SJSA1 (cell line): Measurements from ENCODE around the gene AMOTL1. TPM values are rescaled to one million over a fixed set of nuclear protein-coding genes. Genes with fewer than 3 reads are reported as not detected.
A peak's percentile ranks its signal among the peaks of the same experiment; 100 is the strongest.

Source experiments
- DNase-seq, 2 experiments: peaks; one replicate each; pipeline ENCODE4 v3.0.0-alpha.2; 2015 to 2020; ENCODE audit warnings: low spot score in 2 of 2, low read depth in 1 of 2
- H3K27ac ChIP-seq: fragments of 250-450 bp; sonication (Bioruptor Pico); 2 replicates; pipeline ENCODE4 v1.5.1; 2020; ENCODE audit warnings: mild to moderate bottlenecking, moderate library complexity
- H3K27me3 ChIP-seq: fragments of 250-450 bp; sonication (Bioruptor Pico); replicated peaks from 2 replicates; pipeline ENCODE4 v1.5.1; 2020; ENCODE audit warnings: mild to moderate bottlenecking, moderate library complexity
- H3K36me3 ChIP-seq: fragments of 250-450 bp; sonication (Bioruptor Pico); 2 replicates; pipeline ENCODE4 v1.5.1; 2020; ENCODE audit warnings: mild to moderate bottlenecking
- H3K4me1 ChIP-seq: fragments of 250-450 bp; sonication (Bioruptor Pico); replicated peaks from 2 replicates; pipeline ENCODE4 v1.6.1; 2021; ENCODE audit warnings: mild to moderate bottlenecking
- H3K4me3 ChIP-seq: fragments of 250-450 bp; sonication (Bioruptor Pico); 2 replicates; pipeline ENCODE4 v1.5.1; 2020; ENCODE audit warnings: mild to moderate bottlenecking
- H3K9me3 ChIP-seq: fragments of 250-450 bp; sonication (Bioruptor Pico); replicated peaks from 2 replicates; pipeline ENCODE4 v1.5.1; 2020; ENCODE audit warnings: mild to moderate bottlenecking
- total RNA-seq: library from RNA; depleted of rRNA; stranded (reverse); fragments of >200 nt; shearing (Covaris generic); gene quantifications from 2 replicates; pipeline ENCODE4 v1.2.3, GENCODE V29; 2014

The AMOTL1 gene
- total RNA-seq, 1 experiment from 2014 or later: 14.8 TPM

DNA sequence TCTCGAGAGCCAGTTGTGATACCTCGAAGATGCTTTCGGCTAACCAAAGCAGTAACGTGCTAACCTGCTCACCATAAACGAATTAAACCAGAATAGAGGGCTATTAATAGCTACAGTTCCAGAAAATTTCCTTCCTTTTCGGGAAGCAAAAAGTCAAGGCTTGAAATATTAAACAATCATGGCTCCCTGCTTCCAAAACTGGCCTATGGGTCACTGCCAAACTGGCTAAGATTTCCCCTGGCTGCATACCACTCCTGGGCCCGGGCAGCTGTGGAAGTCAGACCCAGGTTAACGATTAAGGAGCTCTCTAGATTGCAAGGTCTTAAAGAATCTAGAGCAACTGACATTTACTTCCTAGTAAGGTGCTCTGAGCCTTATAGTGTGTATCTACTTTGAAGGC lies 1.7 kb downstream of the AMOTL1 start:
- DNase-seq: no peak
- Histone ChIP-seq H3K27me3 (no peaks in the 10 kb centered on the region), H3K4me1 (peaks cover 8% of the 10 kb centered on the region), H3K36me3 (no peaks in the 10 kb centered on the region), H3K27ac (no peak overlapping the region), H3K4me3 (peak overlapping the region; percentile 69), H3K9me3 (no peaks in the 10 kb centered on the region)

DNA sequence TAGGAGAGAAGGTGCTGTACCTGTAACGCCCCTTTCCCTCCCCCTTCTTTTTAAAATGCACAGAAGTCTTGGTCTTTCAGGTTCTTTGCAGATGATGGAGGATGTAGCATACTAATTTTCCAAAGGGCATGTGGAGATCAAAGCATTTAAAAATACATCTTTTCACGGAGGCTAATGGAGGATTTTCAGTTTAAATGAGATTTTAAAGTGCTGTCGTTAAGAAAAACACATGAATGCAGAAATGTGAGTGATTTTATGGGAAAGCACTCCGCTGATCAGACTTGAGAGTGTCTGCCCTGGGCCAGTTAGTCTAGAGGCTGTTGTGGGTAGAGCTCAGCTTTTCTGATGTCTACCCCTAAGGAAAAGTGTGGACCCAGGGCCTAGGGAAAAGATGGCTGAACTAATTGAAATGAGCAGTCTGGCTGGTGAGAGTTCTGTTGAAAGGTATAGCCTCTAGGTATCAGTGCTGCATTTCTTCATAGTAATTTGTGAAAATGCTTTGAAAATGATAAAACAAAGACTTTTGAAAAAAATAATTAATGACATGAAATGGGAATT lies 2.5 kb downstream of the AMOTL1 start:
- H3K27ac ChIP-seq: no peak overlapping the region
- no peaks in the 10 kb centered on the region for H3K36me3 ChIP-seq
- no peaks in the 10 kb centered on the region for H3K27me3 ChIP-seq
- H3K4me1 ChIP-seq: peaks cover 8% of the 10 kb centered on the region
- no peak overlapping the region for H3K4me3 ChIP-seq
- DNase-seq: no peak
- H3K9me3 ChIP-seq: no peaks in the 10 kb centered on the region

DNA sequence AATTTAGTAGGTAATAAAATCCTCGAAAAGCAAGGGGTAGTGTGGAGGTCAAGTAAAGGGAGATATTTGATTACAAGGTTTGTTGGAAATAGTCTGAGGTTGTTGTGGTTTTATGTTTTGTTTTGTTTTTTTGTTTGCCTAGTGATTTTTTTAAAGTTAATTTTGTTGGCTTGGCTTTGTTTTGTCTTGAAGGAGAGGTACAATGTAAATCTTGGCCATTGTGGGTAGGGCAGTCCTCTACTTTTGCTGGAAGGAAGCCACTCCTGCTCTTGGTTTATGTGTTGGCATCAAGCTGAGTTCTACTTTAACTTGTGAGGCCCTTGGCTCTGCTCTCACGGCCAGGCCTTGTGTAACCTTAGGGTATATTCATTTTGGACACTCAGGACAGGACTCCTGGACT lies 3.2 kb downstream of the AMOTL1 start:
- no peaks in the 10 kb centered on the region for H3K9me3 ChIP-seq
- H3K36me3 ChIP-seq: no peaks in the 10 kb centered on the region
- H3K27me3 ChIP-seq: no peaks in the 10 kb centered on the region
- no peak for DNase-seq
- H3K27ac ChIP-seq: no peak overlapping the region
- no peak overlapping the region for H3K4me3 ChIP-seq
- peaks cover 12% of the 10 kb centered on the region for H3K4me1 ChIP-seq

DNA sequence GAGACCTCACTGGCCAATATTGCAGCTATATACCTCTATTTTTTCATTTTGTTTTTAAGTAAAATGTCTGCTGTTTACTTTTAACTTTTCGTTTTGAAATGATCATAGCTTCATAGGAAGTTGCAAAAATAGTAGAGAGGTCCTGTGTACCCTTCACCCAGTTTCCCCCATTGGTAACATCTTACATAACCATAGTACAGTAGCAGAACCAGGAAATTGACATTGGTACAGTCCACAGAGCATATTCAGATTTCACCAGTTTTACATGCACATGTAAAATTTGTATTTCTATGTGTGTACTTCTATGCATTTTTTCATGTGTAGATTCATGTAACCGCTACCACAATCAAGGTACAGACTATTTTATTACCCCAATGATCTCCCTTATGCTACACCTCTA lies 3.8 kb downstream of the AMOTL1 start:
- Histone ChIP-seq H3K36me3 (no peaks in the 10 kb centered on the region), H3K9me3 (no peaks in the 10 kb centered on the region)
- no peak for DNase-seq

DNA sequence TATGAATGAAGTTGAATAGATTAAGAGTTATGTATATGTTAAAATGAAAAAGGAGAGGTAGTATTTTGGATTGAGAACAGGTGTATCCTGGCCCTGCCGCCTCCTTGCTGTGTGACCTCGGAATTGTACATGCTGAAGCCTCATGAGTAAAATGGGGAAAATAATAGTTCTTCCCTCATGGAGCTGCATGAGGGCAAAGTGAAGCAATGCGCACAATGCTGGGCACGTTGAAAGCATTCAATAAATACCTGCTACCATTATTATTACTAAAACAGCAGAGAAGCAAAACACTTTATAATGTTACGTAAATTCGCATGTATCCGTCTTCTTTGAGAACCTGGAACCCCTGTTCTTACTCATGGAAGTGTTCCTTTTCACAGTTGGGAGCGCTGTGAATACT lies 5.7 kb downstream of the AMOTL1 start:
- no peaks in the 10 kb centered on the region for H3K36me3 ChIP-seq
- H3K27ac ChIP-seq: no peak overlapping the region
- H3K27me3 ChIP-seq: no peaks in the 10 kb centered on the region
- DNase-seq: no peak
- H3K9me3 ChIP-seq: no peaks in the 10 kb centered on the region
- peaks cover 10% of the 10 kb centered on the region for H3K4me1 ChIP-seq
- no peak overlapping the region for H3K4me3 ChIP-seq

More for the DNA sequence above, 3.8 kb downstream of the AMOTL1 start:
- Histone ChIP-seq H3K4me1 (peaks cover 14% of the 10 kb centered on the region), H3K4me3 (no peak overlapping the region), H3K27ac (no peak overlapping the region), H3K27me3 (no peaks in the 10 kb centered on the region)

DNA sequence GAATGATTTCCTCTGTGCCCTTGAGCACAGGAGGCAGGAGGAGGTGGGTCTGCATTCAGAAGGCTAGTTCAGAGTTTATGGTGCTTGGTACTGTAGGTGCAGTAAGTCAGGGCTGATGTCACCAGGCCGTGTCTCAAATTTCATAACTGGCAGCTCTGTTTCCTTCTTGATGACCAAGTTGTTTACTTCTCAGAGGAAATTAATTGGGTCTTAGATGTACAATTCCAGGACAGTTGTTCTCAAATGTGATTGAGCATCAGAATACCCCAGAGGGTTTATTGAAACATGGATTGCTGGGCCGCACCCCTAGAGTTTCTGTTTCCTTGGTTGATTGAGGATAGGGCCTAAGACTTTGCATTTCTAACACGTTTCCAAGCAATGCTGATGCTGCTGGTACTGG lies 6.2 kb downstream of the AMOTL1 start:
- H3K36me3 ChIP-seq: no peaks in the 10 kb centered on the region
- no peaks in the 10 kb centered on the region for H3K27me3 ChIP-seq
- no peak overlapping the region for H3K27ac ChIP-seq
- DNase-seq: no peak
- H3K4me3 ChIP-seq: no peak overlapping the region
- no peaks in the 10 kb centered on the region for H3K9me3 ChIP-seq
- H3K4me1 ChIP-seq: peaks cover 10% of the 10 kb centered on the region

DNA sequence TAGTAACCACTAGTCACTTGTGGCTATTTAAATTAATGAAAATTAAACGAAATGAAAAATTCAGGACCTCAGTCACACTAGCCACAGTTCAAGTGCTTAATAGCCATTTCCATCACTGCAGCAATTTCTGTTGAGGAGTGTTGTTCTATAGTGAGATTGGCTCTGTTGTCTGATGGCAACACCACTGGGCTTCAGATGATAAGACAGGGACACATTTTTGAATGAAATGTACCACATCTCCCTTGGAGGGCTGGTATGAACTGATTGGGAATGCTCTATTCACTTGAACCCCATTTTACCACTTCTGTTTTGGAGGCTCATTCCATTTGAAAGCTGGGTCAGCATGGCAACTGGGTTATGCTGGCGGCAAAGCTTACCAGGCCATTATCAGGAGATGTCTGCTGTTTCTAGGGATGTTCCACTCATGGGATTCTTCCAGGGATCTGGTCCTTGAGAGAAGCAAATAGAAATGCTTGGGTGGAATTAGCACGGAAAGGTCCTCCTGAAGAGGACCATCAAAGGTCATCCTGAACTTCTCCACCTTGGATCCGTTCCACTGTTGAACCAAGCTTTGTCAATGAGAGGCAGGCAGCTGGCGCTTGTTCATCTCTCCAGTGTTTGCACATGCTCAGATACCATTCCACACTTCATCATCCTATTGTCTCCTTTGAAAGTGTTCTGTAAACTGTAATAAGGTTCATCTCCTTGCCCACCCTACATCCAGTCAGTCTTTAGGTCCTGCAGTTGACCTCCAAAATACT lies 7.6 kb downstream of the AMOTL1 start:
- no peak overlapping the region for H3K4me3 ChIP-seq
- H3K9me3 ChIP-seq: no peaks in the 10 kb centered on the region
- H3K27ac ChIP-seq: no peak overlapping the region
- H3K4me1 ChIP-seq: peaks cover 10% of the 10 kb centered on the region
- no peaks in the 10 kb centered on the region for H3K27me3 ChIP-seq
- no peak for DNase-seq
- H3K36me3 ChIP-seq: no peaks in the 10 kb centered on the region

DNA sequence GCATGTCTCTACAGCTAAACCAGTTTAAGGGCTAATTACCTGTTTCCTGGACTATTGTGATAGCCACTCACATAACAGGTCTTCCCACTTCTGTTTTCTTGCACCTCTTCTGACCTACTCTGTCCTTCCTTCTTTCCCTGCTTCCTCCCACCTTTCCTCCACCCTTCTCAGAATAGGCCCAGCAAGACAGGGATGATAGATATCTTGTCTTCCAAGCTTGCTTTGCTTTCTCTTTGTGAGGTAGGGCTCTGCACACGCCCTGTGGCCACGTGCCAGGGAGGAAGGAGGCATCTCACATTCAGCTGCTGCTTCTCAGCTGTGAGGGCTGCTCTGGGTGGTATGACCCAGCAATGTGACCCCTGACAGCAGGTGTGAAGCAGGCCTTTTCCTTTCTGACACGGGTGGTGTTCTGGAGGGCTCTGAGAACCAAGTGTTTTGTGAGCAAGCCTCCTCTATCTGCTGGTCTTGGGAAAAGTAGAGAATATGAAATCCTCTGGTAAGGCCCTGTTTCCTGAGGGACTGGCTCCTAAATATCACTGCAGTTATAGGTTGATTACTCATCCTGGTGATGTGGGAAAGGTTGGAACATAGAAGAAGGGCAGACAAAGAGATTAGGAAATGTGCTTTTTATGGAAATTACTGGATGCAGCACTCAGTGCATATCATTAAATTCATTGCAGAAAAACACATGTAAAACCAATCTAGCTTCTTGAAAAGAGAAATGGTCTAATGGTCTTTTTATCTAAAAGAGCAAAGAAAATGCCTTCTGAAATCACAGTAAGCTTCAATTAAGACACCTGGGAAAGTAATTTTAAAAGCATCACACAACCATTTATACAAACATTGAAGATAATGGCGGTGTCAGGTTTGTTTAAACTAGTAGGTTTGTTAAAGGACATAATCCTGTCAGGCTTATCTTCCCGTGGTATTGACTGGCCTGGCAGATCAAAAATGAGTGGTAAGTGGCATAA lies 8.5 kb downstream of the AMOTL1 start:
- H3K27ac ChIP-seq: no peak overlapping the region
- no peak for DNase-seq
- no peaks in the 10 kb centered on the region for H3K36me3 ChIP-seq

DNA sequence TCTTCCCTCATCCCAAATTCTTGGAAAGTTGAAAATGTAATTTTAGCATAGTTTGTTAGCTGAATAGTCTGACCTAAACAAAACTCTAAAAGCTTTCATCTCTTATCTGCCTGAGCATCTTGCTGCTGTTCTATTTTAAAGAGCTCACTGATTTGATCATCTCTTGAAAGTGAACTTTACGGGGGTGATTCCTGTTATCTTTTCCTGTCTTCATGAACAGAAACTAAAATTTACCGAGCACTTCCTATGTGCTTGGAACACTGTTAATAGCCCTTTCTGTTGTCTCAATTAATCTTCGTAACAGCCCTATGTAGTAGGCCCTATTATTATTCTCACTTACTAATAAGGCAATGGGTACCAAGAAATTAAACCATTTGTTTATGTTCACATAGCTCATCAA lies 12.3 kb downstream of the AMOTL1 start:
- Histone ChIP-seq H3K9me3 (no peaks in the 10 kb centered on the region), H3K36me3 (no peaks in the 10 kb centered on the region), H3K4me3 (no peak overlapping the region), H3K4me1 (peaks cover 6% of the 10 kb centered on the region), H3K27ac (no peak overlapping the region), H3K27me3 (no peaks in the 10 kb centered on the region)
- no peak for DNase-seq

More for the DNA sequence above, 8.5 kb downstream of the AMOTL1 start:
- no peaks in the 10 kb centered on the region for H3K27me3 ChIP-seq
- peaks cover 8% of the 10 kb centered on the region for H3K4me1 ChIP-seq
- no peaks in the 10 kb centered on the region for H3K9me3 ChIP-seq
- no peak overlapping the region for H3K4me3 ChIP-seq

DNA sequence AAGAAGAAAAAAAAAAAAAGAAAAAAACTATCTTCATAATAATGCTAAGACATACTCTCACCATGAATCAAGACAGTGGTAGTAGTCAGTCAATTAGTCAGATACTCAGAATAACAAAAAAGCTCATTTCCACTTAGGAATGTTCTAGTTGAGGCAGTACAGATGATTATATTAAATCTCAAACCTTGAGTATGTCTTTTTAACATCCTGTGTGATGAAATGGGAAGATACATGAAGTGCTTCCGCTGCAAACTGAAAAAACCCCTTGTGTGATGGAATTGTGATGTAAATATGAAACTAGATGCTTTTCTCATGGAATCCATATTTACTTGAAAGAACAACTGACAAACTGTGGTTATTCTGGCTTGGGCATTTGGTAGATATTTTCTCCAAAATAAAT lies 13.7 kb downstream of the AMOTL1 start:
- Histone ChIP-seq H3K27ac (no peak overlapping the region), H3K4me3 (no peak overlapping the region), H3K9me3 (no peaks in the 10 kb centered on the region), H3K4me1 (peaks cover 3% of the 10 kb centered on the region; the same call in 1 of the 2 replicates), H3K27me3 (no peaks in the 10 kb centered on the region), H3K36me3 (no peaks in the 10 kb centered on the region)
- DNase-seq: no peak

DNA sequence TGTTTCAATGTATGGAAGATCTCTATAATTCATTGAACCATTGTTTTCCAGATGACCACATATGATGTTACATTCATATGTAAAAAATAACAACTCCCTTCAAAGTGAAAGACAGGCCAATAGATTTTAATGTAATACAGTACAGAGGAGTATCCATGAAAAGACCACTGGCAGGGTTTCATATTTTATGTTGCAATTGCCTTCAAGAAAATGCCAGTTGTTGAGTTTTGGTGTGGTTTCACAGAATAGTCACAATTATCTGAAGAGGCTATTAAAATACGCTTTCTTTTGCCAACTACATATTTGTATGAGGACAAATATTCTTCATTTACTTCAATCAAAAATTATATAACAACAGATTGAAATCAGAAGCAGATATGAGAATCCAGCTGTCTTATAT lies 14.3 kb downstream of the AMOTL1 start:
- no peaks in the 10 kb centered on the region for H3K27me3 ChIP-seq
- H3K9me3 ChIP-seq: no peaks in the 10 kb centered on the region
- no peak for DNase-seq
- H3K4me1 ChIP-seq: peaks cover 3% of the 10 kb centered on the region; the same call in 1 of the 2 replicates
- no peak overlapping the region for H3K4me3 ChIP-seq
- no peaks in the 10 kb centered on the region for H3K36me3 ChIP-seq
- no peak overlapping the region for H3K27ac ChIP-seq

DNA sequence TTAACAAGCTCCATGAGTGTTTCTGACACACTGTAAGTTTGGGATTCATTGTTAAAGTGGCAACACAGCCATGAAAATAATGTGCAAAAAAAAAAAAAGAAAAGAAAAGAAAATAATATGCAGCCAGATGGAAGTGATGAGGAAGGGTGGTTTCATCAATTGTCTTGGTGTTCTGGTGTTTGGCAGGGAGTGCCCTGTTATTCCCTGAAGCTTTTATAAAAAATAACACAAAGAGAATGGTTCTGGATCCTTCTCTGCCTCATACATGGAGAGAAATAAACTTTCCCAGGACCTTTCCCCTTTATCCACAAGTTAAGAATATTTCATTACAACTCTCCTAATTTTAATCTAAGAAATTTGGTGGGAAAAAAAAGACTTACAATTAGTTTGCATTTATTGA lies 16.7 kb downstream of the AMOTL1 start:
- H3K27ac ChIP-seq: no peak overlapping the region

DNA sequence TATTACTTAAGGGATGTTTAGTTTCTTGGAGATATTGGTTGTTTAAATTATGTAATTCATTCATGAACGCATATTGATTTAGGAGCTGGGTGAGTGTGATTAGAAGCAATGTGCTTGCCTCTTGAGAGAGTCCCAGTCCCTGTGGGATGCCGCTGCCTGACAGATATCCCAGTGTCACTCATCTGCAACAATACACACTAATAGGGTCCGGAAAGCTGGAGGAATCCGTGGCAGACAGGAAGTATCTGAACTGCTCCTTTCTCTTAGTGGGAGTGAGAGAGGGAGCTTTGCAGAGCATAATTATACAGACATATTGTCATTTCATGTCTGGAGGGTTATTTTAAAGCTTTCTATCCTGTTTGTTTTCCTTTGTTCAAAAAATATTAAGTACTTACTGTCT lies 17.4 kb downstream of the AMOTL1 start:
- H3K9me3 ChIP-seq: no peaks in the 10 kb centered on the region
- H3K4me1 ChIP-seq: peaks cover 30% of the 10 kb centered on the region
- no peak for DNase-seq
- H3K36me3 ChIP-seq: no peaks in the 10 kb centered on the region
- H3K27ac ChIP-seq: no peak overlapping the region
- H3K27me3 ChIP-seq: no peaks in the 10 kb centered on the region
- H3K4me3 ChIP-seq: no peak overlapping the region

More for the DNA sequence above, 16.7 kb downstream of the AMOTL1 start:
- Histone ChIP-seq H3K27me3 (no peaks in the 10 kb centered on the region), H3K4me1 (peaks cover 24% of the 10 kb centered on the region), H3K9me3 (no peaks in the 10 kb centered on the region), H3K4me3 (no peak overlapping the region), H3K36me3 (no peaks in the 10 kb centered on the region)
- no peak for DNase-seq
